Measurements from ENCODE around the gene COL23A1. TPM values are rescaled to one million over a fixed set of nuclear protein-coding genes. Genes with fewer than 3 reads are reported as not detected.

COL23A1 gene
- total RNA-seq, 1 donor from 2014 or later: 2.9 TPM

GRCh38 chr5:178496642-178497041 lies 93.6 kb downstream of the COL23A1 start:
- DNase-seq: no peak
- TF ChIP-seq, protein P1, sequence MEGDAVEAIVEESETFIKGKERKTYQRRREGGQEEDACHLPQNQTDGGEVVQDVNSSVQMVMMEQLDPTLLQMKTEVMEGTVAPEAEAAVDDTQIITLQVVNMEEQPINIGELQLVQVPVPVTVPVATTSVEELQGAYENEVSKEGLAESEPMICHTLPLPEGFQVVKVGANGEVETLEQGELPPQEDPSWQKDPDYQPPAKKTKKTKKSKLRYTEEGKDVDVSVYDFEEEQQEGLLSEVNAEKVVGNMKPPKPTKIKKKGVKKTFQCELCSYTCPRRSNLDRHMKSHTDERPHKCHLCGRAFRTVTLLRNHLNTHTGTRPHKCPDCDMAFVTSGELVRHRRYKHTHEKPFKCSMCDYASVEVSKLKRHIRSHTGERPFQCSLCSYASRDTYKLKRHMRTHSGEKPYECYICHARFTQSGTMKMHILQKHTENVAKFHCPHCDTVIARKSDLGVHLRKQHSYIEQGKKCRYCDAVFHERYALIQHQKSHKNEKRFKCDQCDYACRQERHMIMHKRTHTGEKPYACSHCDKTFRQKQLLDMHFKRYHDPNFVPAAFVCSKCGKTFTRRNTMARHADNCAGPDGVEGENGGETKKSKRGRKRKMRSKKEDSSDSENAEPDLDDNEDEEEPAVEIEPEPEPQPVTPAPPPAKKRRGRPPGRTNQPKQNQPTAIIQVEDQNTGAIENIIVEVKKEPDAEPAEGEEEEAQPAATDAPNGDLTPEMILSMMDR (IDR thresholded peaks at IDR 0.05; ENCODE audit: partially characterized antibody, unreplicated experiment): no peak
- Mint-ChIP-seq H3K36me3 (ENCODE audit: unreplicated experiment) (peaks cover 6% of the 10 kb centered on the region), H3K27ac (ENCODE audit: unreplicated experiment) (no peak overlapping the region), H3K4me3 (ENCODE audit: unreplicated experiment) (no peak overlapping the region), H3K4me1 (ENCODE audit: low read depth, unreplicated experiment) (no peaks in the 10 kb centered on the region), H3K9me3 (ENCODE audit: unreplicated experiment) (no peaks in the 10 kb centered on the region), H3K27me3 (ENCODE audit: unreplicated experiment) (no peaks in the 10 kb centered on the region)

- no peak for DNase-seq
- Mint-ChIP-seq H3K27ac (ENCODE audit: unreplicated experiment) (no peak overlapping the region), H3K4me3 (ENCODE audit: unreplicated experiment) (no peak overlapping the region), H3K9me3 (ENCODE audit: unreplicated experiment) (no peaks in the 10 kb centered on the region), H3K27me3 (ENCODE audit: unreplicated experiment) (peaks cover 2% of the 10 kb centered on the region), H3K36me3 (ENCODE audit: unreplicated experiment) (peaks cover 6% of the 10 kb centered on the region), H3K4me1 (ENCODE audit: low read depth, unreplicated experiment) (no peaks in the 10 kb centered on the region)
- TF ChIP-seq, protein P1 (IDR thresholded peaks at IDR 0.05; ENCODE audit: partially characterized antibody, unreplicated experiment): no peak
Observed at GRCh38 chr5:178496214-178496613, 94.0 kb downstream of the COL23A1 start.

- Mint-ChIP-seq H3K4me3 (ENCODE audit: unreplicated experiment) (no peak overlapping the region), H3K27me3 (ENCODE audit: unreplicated experiment) (peaks cover 2% of the 10 kb centered on the region), H3K36me3 (ENCODE audit: unreplicated experiment) (peaks cover 3% of the 10 kb centered on the region), H3K4me1 (ENCODE audit: low read depth, unreplicated experiment) (no peaks in the 10 kb centered on the region), H3K9me3 (ENCODE audit: unreplicated experiment) (no peaks in the 10 kb centered on the region), H3K27ac (ENCODE audit: unreplicated experiment) (no peak overlapping the region)
- TF ChIP-seq, protein P1 (IDR thresholded peaks at IDR 0.05; ENCODE audit: partially characterized antibody, unreplicated experiment): no peak
- DNase-seq: no peak
Observed at GRCh38 chr5:178495706-178496105, 94.5 kb downstream of the COL23A1 start.

- Mint-ChIP-seq H3K27ac (ENCODE audit: unreplicated experiment) (no peak overlapping the region), H3K9me3 (ENCODE audit: unreplicated experiment) (peaks cover 5% of the 10 kb centered on the region), H3K27me3 (ENCODE audit: unreplicated experiment) (peaks cover 2% of the 10 kb centered on the region), H3K4me1 (ENCODE audit: low read depth, unreplicated experiment) (peaks cover 2% of the 10 kb centered on the region), H3K4me3 (ENCODE audit: unreplicated experiment) (no peak overlapping the region), H3K36me3 (ENCODE audit: unreplicated experiment) (peaks cover 18% of the 10 kb centered on the region)
- DNase-seq: no peak
- TF ChIP-seq, protein P1 (IDR thresholded peaks at IDR 0.05; ENCODE audit: partially characterized antibody, unreplicated experiment): no peak
Observed at GRCh38 chr5:178492278-178492677, 97.9 kb downstream of the COL23A1 start.

DNA sequence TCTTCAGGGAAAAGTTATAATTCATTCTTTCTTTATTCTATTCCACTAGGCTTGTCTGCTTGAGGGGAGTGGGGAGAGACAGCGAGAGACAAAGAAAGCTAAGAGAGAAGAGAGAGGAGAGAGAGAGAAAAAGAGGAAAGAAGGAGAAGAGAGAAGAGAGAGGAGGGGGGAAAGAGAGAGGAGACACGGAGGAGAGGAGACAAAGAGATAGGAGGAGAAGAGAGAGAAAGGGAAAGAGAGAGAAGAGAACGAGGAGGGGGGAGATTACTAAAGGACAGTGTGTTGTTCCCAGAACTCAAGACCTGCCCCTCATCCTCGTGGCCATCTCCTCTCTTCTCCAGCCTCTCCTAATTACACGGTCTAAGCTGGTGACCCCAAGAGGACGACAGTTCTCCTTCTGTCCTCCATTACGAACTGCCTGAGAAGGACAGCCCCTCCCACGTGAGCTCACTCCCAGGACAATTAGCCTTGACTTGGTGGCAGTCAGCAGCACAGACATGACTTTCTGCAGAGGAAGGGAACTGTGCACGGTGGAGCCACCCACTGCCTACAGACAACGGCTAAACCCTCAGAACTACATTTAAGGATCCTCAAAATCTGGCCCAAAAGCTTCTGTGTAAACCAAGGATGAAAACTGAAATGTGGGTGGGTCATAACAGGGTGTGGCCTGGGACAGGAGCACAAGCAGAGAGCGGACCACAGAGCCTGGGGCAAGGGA lies 99.1 kb downstream of the COL23A1 start:
- Mint-ChIP-seq H3K27ac (ENCODE audit: unreplicated experiment) (no peak overlapping the region), H3K36me3 (ENCODE audit: unreplicated experiment) (peaks cover 18% of the 10 kb centered on the region)

More for the DNA sequence above, 99.1 kb downstream of the COL23A1 start:
- TF ChIP-seq, protein P1 (IDR thresholded peaks at IDR 0.05; ENCODE audit: partially characterized antibody, unreplicated experiment): no peak
- H3K27me3 Mint-ChIP-seq (ENCODE audit: unreplicated experiment): peaks cover 2% of the 10 kb centered on the region
- H3K4me1 Mint-ChIP-seq (ENCODE audit: low read depth, unreplicated experiment): peaks cover 2% of the 10 kb centered on the region
- H3K9me3 Mint-ChIP-seq (ENCODE audit: unreplicated experiment): peaks cover 5% of the 10 kb centered on the region
- no peak overlapping the region for H3K4me3 Mint-ChIP-seq (ENCODE audit: unreplicated experiment)
- DNase-seq: no peak

Data from glutamatergic neuron (in vitro differentiated cells).